ENCODE results near the gene ATP2C1.

DNA sequence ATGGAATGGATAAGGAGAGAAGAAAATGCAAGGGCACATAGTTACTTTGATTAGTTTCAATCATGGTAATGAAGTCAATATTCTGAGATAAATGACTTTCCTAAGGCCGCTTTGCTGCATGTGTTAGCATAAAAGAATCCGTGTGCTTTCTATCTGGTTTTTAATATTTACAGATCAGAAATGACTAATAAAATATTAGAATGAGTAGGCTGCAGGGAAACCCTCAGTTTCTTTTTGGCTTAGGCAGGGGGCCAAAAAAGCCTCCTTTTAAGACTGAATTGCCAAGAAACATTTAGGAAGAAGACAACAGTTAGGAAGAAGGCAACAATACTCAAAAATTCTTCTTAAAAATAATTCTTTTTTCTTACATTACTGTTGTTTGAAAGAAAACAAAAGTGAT lies 144.4 kb downstream of the ATP2C1 start:
- TF ChIP-seq CTCF (conservative IDR thresholded peaks at IDR 0.05; ENCODE audit: low read depth, low read length): no peak
- TF ChIP-seq EZH2phosphoT487 (IDR thresholded peaks at IDR 0.05; ENCODE audit: borderline replicate concordance, low read length): no peak
- no peak for TF ChIP-seq EZH2 (IDR thresholded peaks at IDR 0.05; ENCODE audit: low read length, unreplicated experiment)

Data from PC-3 (cell line).